ENCODE data around the gene BCAS1.

BCAS1 gene

GRCh38 chr20:54070187-54070987 is at the start of gene BCAS1:
BCAS1 (minus strand) TSS chr20:54070594; CDS start chr20:54058718, 11,876 bp downstream.
- DNase-seq, result no peak

GRCh38 chr20:54119744-54120143 is 49.4 kb upstream of the BCAS1 start:
- no peak for DNase-seq

- no peak for DNase-seq
These were observed 48.0 kb upstream of the BCAS1 start for GRCh38 chr20:54118220-54119001.

- DNase-seq, result no peak
These were observed 46.3 kb upstream of the BCAS1 start for GRCh38 chr20:54116550-54117235.

- no peak for DNase-seq
These were observed 44.9 kb upstream of the BCAS1 start for GRCh38 chr20:54115172-54115854.

GRCh38 chr20:54114109-54114508 is 43.7 kb upstream of the BCAS1 start:
- no peak for DNase-seq

GRCh38 chr20:54113566-54113965 is 43.2 kb upstream of the BCAS1 start:
- DNase-seq, result no peak

- no peak for DNase-seq
These were observed 42.0 kb upstream of the BCAS1 start for GRCh38 chr20:54112221-54112884.

GRCh38 chr20:54111460-54111859 is 41.1 kb upstream of the BCAS1 start:
- DNase-seq, result no peak

GRCh38 chr20:54110457-54110856 is 40.1 kb upstream of the BCAS1 start:
- no peak for DNase-seq

- no peak for DNase-seq
These were observed 39.6 kb upstream of the BCAS1 start for GRCh38 chr20:54110041-54110440.

- DNase-seq, result no peak
These were observed 38.4 kb upstream of the BCAS1 start for GRCh38 chr20:54108817-54109216.

GRCh38 chr20:54108326-54108642 is 37.9 kb upstream of the BCAS1 start:
- DNase-seq, result no peak

- DNase-seq, result no peak
These were observed 37.4 kb upstream of the BCAS1 start for GRCh38 chr20:54107600-54108325.

GRCh38 chr20:54107181-54107580 is 36.8 kb upstream of the BCAS1 start:
- no peak for DNase-seq

GRCh38 chr20:54106162-54106561 is 35.8 kb upstream of the BCAS1 start:
- no peak for DNase-seq

GRCh38 chr20:54105653-54106052 is 35.3 kb upstream of the BCAS1 start:
- no peak for DNase-seq

GRCh38 chr20:54104781-54105180 is 34.4 kb upstream of the BCAS1 start:
- no peak for DNase-seq

- DNase-seq, result no peak
These were observed 33.6 kb upstream of the BCAS1 start for GRCh38 chr20:54103762-54104600.

- no peak for DNase-seq
These were observed 32.8 kb upstream of the BCAS1 start for GRCh38 chr20:54103067-54103761.

Measured in NCI-H2029 (cell line).